ENCODE results near the gene RPTOR.
"Not testable (repeated sequence)": the region's sequence is repeated elsewhere in the genome, so short reads cannot be mapped to it uniquely, and the experiment has no call there.

The RPTOR gene

DNA sequence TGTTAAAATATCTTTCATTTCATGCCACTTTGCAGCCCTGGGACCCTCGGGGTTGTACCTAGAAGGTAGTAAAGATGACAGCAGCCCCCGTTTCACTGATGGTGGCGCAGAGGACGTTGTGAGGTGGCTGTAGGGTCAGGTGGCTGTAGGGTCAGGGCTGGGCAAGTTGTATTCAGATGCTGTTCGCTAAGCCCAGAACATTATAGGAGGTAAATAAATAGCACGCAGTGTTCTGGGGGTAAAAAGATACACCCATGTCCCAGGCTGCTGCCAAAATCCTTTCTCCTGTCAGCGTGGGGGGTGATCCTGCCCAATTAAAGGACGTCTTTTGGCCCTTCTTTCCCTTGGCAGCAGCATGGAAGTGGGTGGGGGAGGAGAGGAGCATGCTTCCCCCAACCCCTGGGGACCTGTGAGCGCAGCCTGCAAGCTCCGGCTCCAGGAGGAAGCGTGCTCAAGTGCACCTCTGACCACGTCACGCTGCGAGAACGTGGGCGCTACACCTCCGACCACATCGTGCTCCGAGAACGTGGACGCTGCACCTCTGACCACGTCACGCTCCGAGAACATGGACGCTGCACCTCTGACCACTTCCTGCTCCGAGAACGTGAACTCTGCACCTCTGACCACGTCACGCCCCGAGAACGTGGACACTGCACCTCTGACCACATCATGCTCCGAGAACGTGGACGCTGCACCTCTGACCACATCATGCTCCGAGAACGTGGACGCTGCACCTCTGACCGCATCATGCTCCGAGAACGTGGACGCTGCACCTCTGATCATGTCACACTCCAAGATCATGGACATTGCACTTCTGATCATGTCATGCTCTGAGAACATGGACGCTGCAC is 182.1 kb downstream of the RPTOR start:
- DNase-seq = no peak

DNA sequence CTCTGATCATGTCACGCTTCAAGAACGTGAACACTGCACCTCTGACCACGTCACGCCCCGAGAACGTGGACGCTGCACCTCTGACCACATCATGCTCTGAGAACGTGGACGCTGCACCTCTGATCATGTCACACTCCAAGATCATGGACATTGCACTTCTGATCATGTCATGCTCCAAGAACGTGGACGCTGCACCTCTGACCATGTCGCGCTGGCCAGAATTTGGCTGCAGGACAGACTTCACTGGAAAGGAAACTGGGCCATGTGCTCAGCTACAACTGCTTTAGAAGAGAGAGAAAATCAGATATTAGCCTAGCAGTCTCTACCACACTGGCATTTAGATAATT is 182.7 kb downstream of the RPTOR start:
- peak in 1 of 14 donors; percentile 7 for DNase-seq

DNA sequence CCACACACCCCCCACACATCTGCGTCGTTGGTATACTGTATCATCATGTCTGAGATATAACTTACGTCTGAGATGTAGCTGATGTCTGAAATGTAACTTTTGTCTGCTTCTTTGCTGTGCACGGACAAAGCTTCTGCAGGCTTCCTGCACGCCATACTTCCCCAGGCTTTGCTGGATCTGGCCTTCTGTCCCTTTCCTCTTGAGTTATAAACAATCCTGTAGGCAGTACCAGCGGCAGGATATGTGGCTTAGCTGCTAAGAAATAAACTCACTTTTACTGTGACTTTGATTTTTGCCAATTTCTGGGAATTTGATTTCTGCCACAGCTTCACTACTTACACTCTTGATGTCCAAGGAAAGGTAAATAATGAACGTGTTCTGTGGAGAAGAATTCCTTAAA is 184.4 kb downstream of the RPTOR start:
- no peak for DNase-seq

DNA sequence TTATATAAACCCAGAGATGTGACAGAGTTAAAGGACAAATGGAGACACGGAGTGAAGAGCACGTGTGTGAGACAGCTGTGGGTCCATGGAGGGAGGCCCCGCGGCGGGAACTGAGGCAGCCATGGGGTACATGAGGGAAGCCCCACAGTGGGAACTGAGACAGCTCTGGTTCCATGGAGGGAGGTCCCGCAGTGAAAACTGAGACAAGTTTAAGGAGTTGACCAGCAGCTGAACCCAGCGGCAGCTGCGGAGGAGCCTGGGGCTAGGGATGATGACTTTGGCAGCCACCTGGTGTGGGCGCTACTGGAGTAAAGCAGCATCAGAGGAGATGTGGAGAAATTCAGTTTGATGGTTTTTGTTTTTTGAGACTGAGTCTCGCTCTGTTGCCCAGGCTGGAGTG is 185.1 kb downstream of the RPTOR start:
- DNase-seq = no peak

DNA sequence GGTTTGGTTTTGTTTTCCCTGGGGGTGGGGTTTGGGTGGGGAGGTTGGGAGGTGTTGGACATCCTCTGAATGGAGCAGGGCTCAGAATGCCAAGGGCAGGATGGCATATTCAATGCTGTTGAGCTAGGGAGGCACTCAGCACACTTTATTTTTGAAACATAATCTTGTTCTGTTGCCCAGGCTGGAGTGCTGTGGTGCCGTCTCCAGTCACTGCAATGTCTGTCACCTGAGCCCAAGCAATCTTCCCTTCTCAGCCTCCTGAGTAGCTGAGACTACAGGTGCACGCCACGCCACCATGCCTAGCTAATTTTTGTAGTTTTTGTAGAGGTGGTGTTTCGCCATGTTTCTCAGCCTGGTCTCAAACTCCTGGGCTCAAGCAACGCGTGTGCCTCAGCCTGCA is 186.1 kb downstream of the RPTOR start:
- DNase-seq = no peak

DNA sequence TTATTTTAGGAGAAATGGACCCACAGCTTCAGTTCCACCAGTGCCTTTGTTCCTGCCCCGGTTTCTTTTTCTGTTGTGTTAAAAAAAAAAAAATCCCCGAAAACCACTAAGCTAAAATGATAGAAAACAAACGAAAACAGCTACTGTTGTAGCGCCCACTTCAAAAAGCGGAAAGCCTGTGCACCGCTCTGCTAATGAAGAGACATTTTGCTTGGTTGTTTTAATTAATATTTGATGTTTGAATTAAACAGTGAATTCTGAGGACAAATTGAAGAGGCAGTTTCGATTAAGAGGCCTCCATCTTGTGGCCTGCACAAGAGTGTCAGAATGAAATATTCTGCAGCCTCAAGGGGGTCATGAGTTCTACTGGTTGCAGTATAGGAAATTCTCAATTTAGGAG is 186.7 kb downstream of the RPTOR start:
- no peak for DNase-seq

DNA sequence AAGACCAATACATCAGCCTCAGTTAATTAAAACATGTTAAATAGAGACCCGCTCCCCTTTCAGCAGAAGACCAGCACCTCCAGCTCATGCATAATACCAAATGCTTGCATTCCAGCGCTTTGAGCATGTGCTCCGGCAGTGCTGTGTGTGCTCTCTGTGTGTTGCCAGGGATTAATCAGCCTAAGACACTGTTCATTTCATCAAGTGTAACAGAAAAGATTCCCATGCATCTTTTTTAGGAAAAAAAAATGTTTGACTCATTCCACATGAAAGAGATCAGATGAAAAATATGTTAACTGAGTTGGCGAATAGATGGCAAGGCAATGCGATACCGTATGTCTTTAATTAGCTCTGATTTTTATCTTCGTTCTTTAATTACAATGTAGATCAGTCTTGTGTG is 187.6 kb downstream of the RPTOR start:
- DNase-seq = no peak

DNA sequence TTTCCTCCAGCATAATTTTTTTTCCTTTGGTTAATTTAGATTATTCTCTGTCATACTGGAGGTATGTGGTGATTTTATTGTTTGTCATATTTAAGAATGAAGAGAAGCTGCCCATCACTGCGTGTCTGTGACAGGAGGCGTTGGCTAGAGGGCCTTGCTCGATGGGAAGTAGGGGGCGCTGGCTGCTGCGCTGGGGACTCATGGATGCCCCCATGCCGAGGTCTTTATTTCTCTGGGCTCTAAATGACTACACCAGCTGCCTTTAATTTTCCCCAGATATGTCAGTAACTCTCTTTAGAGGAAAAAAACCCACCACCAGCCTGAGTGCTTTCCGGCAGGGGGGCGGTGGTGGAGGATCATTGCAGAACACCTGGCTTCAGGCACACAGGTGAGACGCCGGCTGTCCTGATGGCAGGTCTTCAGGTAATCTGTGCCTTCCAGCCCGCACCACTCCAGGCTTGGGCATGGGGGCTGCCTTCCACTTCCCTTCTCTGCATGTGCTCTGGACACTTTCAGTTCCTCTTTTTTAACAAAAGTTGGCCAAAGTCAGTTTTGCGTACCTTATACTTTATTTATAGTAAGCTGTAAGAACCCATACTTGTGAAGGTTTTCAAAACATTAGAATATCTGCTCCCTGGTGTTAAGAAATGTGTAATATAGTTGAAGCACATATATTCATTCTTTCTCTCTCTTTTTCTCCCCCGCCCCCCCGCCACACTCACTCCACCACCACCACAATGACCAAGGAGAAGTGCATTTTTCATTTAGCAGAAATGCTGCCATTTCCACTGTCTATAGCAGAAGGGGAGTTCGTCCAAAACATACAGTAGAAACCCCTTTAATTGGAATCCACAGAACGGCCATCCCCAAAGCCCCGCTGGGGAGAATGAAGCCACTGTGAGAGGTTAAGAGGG is 192.7 kb downstream of the RPTOR start:
- DNase-seq = peak in 2 of 14 donors; percentile 12 to 18

DNA sequence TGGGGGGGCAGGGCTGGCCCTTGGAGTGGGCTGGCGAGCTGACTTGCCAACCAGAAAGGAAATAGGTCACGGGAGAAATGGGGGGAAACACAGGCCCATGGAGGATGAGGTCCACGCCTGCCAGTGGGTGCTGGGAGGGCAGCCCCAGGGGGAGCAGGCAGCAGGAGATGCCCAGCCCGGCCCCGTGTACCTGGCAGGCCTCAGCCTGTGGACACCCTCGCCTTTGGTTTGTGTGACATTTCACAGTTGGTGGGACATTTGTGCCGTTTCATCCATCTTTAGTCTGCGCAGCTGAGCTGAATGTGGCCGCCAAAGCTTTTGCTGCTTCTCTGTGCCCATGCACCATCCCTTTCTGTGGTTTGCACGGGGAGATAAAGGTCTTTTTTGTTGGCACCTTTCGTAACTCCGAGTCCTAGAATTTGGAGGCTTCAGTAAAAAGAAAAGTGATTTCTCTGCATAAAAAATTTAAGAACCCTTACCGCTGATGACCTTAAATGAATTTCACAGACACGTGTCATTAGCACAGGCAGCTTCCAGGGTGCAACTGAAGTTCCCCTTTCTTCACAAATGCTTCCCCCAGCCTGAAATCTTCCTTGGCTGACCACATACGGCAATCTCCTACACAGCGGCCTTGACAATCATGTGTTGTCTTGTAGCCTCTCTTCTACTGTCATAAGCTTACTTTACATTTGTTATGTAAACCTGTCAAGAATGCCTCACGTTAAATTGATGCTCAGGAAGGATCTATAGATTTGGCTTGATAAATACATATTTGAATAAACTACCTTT is 193.6 kb downstream of the RPTOR start:
- DNase-seq = no peak

DNA sequence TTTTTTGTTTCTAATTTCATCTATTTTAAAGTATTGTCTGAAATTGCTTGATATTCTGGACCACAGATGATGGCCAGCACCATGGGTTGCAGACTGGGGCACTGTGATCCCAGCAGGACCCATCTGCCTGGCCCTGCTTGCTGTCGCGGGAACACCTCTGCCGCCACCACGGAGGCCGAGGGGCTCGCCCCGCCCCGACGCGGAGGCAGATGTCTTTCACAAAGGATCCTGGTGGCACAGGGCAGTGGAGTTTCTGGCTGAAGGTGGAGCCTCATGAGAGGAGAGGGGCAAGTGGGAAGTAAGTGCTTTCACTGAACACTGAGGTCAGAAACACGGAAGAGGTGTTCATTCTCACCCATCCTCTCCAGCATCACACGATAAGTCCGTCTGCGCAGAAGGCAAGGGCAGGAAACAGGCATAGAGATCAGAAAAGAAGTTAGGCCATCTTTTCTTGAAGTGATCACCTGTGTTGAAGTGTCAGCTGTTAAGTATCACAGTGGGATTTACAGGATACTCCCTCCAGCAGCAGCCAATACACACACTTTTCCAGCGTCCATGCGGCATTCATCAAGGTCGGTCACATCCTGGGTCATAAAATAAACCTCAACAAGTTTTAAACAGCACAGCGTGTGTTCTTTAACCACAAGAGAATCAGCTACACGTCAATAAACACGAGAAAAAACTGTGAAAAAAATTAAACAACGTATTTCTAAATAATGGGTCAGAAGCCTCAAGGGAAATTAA is 194.5 kb downstream of the RPTOR start:
- no peak for DNase-seq

DNA sequence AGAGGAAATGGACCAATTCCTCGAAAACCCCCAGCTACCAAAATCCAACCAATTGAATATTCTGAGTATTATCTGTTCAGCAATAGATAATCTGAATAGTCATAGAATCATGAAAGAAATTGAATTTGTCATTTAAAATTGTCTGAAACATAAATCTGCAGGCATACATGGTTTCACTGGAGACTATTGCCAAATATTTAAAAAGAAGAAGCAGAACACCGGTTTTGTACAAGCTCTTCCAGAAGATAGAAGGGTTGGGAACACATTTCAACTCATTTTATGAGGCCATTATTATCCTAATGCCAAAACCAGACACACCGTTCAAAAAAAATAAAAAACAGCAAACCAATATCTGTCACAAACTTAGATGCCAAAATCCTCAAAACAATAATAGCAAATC is 195.5 kb downstream of the RPTOR start:
- no peak for DNase-seq

DNA sequence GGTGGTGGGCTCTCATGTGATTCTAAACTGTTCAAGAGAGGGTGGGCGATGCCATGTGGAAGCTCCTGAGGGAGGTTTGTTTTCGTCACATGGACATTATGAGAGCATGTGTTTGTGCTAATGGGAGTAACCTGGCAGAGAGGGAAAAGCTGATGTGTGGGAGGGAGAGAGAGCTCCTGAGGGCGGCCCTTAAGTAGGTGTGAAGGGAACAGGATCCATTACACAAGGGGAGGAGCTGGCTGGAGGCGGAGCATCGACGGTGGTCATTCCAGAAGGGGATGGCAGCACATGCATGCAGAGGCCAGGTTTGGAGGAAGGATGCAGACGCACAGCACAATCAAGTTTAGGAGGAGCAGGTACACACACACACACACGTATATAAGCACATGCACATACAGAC is 197.5 kb downstream of the RPTOR start:
- DNase-seq = no peak

DNA sequence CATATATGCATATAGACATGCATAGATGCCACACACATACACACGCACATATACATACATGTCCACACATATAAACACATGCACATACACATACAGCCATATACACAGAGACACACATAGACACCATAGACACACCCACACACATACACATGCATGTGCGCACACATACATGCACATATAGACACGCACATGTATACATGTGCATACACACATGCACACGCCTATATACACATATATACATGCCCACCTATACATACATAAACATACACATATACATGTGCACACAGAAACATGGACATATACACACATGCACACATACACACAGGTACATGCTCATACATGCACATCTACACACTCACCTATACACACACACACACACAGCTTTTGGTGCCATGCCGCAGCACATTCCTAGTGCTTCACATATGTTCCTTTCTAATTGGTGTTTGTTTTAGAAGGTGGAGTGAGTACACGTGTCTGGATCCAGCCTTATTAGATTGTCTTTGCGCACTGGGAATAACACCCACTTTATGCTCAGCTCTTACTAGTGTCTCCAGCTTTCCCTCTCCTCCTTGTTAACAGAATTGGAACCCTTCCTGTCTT is 198.0 kb downstream of the RPTOR start:
- DNase-seq = no peak

DNA sequence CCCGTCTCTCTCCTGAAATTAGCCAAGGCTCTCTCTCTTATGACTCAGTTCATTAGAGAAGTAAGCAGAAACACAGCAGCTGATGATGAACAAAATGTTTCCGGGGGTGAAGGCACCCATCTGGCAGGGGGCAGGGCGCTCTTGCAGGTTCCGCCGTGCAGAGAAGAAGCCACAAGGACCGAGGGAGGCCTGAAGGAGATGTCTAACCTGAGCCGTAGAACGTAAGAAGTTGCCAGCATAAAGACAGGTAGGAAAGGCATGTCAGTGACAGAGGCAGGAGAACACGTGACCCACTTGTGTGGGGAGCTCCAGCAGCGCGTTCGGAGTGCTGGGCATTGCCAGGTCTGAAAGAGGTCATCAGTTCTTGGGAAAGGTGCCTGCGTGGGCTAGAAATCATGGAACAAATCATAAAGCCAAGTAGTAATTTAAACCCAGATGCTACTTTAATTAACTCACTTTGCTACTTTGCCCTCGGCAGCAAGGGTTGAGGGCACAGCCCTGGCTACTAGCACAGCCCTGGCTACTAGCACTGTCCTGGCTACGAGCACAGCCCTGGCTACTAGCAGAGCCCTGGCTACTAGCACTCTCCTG is 198.6 kb downstream of the RPTOR start:
- DNase-seq = peak in 1 of 14 donors; percentile 56

DNA sequence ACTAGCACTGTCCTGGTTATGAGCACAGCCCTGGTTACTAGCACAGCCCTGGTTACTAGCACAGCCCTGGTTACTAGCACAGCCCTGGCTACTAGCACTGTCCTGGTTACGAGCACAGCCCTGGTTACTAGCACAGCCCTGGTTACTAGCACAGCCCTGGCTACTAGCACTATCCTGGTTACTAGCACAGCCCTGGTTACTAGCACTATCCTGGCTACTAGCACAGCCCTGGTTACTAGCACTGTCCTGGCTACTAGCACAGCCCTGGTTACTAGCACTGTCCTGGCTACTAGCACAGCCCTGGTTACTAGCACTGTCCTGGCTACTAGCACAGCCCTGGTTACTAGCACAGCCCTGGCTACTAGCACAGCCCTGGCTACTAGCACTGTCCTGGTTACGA is 199.3 kb downstream of the RPTOR start:
- not testable (repeated sequence) for DNase-seq

DNA sequence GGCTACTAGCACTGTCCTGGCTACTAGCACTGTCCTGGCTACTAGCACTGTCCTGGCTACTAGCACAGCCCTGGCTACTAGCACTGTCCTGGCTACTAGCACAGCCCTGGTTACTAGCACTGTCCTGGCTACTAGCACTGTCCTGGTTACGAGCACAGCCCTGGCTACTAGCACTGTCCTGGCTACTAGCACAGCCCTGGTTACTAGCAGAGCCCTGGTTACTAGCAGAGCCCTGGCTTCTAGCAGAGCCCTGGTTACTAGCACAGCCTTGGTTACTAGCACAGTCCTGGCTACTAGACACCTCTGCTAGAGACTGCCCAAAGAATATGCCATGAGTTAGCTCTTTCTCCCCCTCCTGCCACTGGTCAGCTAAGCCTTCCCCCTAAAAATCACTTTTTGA is 200.1 kb downstream of the RPTOR start:
- not testable (repeated sequence) for DNase-seq

DNA sequence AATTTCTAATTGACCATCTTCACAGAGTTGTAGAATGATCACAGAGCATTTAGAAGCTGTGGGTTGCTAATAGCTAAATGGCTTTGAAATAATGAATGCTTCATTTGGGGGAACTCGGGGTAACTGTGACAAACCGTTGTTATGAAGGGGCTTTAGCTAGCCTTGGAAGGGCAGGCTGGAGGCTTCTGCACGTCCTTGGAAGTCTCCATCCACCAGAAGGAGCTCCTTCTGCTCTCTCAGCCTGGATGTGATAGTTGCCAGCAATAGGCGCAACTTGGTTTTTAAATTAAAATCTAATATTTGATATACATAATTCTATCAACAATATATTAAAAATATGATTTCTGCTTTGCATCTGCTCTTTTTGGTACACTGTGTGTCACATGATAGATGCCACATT is 200.5 kb downstream of the RPTOR start:
- DNase-seq = no peak

DNA sequence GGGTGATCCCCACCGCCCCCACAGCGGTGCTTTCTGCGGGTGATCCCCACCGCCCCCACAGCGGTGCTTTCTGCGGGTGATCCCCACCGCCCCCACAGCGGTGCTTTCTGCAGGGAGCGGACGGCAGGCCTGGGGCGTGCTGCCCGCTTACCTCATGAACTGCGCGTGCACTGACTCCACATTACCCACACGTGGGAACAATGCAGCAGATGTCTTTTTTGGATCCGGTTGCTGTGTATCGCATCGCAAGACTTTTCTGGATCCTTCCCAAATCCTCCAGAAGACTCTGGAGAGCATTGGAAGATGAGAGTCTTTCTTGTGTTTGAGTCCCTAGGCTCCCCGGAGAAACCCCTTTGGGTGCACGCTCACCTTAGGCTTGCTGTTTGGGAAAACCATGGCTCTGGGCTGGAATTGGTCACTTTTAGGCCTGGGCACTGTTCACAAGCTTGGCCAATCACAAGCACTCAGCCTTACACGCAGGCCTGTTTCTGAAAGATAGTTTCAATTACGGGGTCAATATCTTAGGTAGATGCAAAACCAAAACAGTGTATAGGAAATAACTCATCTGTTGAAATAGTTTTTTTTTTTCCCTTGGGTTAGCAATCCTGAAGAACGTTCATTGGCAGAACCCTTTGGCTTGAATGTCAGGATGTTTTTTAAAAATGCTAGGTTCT is 201.8 kb downstream of the RPTOR start:
- DNase-seq = no peak

DNA sequence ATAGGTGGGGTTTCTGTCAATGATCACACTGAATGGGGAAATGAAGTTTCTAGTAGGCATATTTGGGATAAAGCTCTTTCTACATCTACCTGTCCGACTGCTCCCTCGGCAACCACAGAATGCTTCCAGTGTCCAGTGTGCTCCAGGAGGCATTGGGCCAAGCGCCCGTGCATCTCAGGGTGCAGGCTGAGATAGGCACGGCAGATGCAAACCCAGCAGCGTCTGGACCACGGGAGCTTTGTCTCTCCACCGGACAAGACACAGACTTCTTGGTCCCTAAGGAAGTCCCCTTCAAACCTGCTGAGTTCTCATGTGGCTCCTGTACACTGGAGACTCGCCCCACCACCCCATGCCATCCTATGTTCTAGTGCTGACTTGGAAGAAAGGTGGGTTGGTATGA is 202.8 kb downstream of the RPTOR start:
- no peak for DNase-seq

DNA sequence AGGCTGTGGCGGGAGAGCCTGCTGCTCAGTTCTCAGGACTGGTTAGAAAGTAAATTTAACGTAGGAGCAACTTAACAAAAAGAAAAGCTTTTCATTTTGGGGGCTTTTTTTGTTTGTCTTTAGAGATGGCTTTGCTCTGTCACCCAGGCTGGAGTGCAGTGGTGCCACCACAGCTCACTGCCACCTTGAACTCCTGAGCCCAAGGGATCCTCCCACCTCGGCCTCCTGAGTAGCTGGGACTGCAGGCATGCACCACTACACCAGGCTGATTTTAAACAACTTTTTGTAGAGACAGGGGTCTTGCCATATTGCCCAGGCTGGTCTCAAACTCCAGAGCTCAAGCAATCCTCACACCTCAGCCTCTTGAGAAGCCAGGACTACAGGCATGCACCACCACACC is 205.0 kb downstream of the RPTOR start:
- DNase-seq = no peak

DNA sequence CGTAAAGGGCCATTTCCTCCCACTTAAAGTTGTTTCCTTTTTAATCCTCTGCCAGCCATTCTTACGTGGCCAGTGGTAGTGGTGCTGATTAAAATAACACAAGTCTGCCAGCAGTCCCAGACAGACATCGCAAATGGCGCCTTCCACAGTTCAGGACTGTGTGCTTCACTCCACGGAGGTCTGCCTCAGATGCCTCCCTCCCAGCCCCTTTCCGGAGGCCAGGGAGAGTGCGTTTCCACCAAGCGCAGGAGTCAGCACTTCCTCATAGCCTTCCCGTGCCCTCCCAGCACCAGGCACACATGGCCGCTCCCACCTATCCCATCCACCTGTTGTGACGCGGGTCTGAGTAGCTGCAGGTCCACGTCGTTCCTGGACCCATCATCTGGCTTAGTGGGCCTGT is 205.6 kb downstream of the RPTOR start:
- DNase-seq = no peak

Data from C1 segment of cervical spinal cord (tissue), 14 donors.